ENCODE data around the gene CFAP97D2.

The CFAP97D2 gene

GRCh38 chr13:114161028-114161556, 18.0 kb upstream of the CFAP97D2 start:
- DNase-seq (ENCODE audit: low read depth) = no peak
- TF ChIP-seq CTCF (IDR thresholded peaks at IDR 0.05; ENCODE audit: control insufficient read depth, insufficient read depth, low read depth, low read length, missing control alignments) = no peak
- no peak overlapping the region for H3K4me3 ChIP-seq (ENCODE audit: control insufficient read depth, low read depth, low read length)

GRCh38 chr13:114161644-114162532, 17.2 kb upstream of the CFAP97D2 start:
- DNase-seq (ENCODE audit: low read depth) = no peak
- TF ChIP-seq CTCF (IDR thresholded peaks at IDR 0.05; ENCODE audit: control insufficient read depth, insufficient read depth, low read depth, low read length, missing control alignments) = no peak
- H3K4me3 ChIP-seq (ENCODE audit: control insufficient read depth, low read depth, low read length) = no peak overlapping the region

- TF ChIP-seq CTCF (IDR thresholded peaks at IDR 0.05; ENCODE audit: control insufficient read depth, insufficient read depth, low read depth, low read length, missing control alignments) = no peak
- no peak overlapping the region for H3K4me3 ChIP-seq (ENCODE audit: control insufficient read depth, low read depth, low read length)
- DNase-seq (ENCODE audit: low read depth) = no peak
These were observed 16.5 kb upstream of the CFAP97D2 start for GRCh38 chr13:114162533-114162922.

- H3K4me3 ChIP-seq (ENCODE audit: control insufficient read depth, low read depth, low read length) = no peak overlapping the region
- no peak for DNase-seq (ENCODE audit: low read depth)
- no peak for TF ChIP-seq CTCF (IDR thresholded peaks at IDR 0.05; ENCODE audit: control insufficient read depth, insufficient read depth, low read depth, low read length, missing control alignments)
These were observed 15.0 kb upstream of the CFAP97D2 start for GRCh38 chr13:114164053-114164452.

- H3K4me3 ChIP-seq (ENCODE audit: control insufficient read depth, low read depth, low read length) = no peak overlapping the region
- DNase-seq (ENCODE audit: low read depth) = no peak
- no peak for TF ChIP-seq CTCF (IDR thresholded peaks at IDR 0.05; ENCODE audit: control insufficient read depth, insufficient read depth, low read depth, low read length, missing control alignments)
These were observed 14.2 kb upstream of the CFAP97D2 start for GRCh38 chr13:114164681-114165429.

GRCh38 chr13:114166381-114167131, 12.5 kb upstream of the CFAP97D2 start:
- no peak overlapping the region for H3K4me3 ChIP-seq (ENCODE audit: control insufficient read depth, low read depth, low read length)
- no peak for DNase-seq (ENCODE audit: low read depth)
- TF ChIP-seq CTCF (IDR thresholded peaks at IDR 0.05; ENCODE audit: control insufficient read depth, insufficient read depth, low read depth, low read length, missing control alignments) = no peak
